Measurements from ENCODE around the gene PARVB.

PARVB gene

DNA sequence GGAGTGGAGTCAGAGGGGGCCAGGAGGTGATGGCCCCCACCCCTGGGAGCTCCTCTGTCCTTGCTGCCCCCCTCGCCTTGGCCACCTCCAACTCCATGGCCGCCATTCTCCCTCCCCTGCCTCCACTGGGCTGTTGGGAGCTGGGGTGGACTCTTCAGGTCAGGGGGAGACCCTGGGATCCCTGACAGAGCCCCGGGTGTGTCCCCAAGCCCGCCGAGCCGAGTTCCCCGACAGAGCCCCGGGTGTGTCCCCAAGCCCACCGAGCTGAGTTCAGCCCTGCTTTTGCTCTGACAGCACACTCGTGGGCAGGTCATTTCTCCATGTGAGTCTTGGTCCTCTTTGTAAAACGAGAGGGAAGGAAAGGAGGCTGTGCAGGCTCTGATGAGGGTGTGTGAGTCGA lies 143.4 kb downstream of the PARVB start:
- DNase-seq: no peak

DNA sequence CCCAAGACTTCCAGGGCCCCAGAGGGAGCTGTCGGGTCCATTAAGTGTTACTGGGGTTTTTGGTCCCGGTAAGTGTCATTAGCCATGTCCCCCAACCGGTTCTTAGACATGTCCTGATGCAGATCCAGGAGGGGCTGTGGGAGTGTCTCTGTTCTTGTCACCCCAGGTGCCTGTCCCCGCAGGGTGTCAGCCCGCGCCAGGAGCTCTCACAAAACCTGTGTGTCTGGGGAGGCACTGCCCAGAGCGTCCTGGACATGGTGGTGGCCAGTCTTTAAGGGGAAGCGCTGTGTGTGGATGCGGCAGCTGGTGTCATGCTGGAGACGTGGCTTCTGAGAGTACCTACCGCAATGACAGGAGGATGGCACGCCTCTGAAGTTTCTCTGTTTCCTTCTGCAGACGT lies 144.1 kb downstream of the PARVB start:
- no peak for DNase-seq

DNA sequence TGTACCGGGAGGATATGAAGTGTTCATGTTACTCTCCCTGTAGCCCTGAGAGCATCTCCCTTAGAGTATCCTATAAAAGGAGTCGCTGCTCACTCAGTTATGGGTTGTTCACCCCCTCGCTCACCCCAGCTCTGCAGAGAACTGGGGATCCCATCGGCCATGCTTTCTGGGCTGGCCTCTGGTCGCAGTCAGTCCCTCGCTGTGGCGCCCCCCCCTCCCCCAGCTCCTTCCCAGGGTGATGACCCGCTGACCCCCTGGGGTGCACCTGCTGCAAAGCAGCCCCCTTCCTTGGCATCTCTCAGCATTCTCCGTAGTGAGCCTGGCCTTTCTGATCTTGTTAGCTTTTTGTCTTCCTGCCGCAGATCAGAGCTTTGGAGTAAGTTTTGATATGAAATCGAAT lies 146.4 kb downstream of the PARVB start:
- DNase-seq: no peak

DNA sequence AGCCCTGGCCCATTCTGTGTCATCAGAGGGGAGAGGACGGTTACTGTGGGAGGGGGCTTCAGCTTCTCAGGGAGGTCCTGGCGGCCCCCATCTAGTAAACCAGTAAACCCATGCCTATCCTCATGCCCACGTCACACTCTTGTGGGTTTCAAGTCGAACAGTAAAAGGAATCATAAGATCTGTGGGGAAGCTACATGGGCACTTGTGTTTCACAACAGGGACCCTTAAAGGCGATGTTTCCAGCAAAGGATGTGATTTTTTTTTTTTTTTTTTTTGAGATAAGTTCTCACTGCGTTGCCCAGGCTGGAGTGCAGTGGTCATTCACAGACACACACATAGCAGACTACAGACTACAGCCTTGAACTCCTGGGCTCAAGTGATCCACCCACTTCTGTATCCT lies 147.5 kb downstream of the PARVB start:
- DNase-seq: no peak

DNA sequence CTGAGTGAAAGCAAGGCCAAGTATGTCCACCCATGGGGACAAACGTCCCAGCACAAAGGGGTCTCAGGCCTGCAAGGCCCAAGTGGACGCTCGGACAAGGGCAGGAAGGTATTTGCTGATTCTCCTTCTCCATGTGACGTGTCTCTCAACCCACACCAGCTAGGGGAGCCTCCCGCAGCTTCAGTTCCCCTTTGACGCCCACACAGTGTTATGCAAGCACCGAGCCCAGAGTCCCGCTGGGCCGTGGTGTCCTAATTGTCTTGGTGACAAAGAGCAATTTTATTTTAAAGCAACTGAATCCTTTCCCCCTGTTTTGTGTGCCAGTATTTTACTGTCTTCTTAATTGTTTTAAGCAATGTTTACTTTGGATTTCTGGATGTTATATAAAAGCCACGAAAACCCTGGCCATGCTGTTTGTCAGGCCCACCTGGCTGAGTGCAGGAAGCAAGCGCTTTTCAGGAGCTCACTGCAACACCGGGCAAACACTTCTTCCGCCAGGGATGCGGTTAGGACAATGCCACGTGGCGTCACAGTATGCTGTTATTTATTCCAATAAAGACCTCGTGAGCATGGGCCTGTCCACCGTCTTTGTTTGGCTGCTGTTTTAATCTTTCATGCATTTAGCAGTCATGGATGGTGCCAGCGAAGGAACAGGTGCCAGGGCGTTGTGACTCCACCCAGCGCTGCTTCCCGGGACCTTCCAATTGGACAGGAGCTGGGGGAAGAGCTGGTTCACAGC lies 148.4 kb downstream of the PARVB start:
- peak; percentile 17 to 74 for DNase-seq

DNA sequence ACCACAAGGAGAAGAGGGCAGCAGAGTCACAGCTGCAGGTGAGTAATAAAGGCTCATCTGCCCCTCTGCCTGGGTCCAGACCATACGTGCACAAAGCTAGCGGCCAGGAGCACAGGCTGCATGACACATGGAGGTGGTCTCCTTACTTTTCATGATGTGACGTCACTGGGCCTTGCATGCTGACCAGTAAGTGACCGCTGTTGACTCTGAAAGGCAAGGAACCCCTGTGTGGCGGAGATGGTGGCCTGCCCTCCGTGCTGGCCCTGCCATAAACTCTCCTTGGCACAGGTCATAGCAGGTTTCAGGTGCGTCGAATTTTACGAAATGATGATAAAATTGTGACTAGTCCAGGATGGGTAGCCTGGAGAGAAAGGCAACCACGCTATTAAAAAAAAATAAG lies 149.1 kb downstream of the PARVB start:
- DNase-seq: no peak

DNA sequence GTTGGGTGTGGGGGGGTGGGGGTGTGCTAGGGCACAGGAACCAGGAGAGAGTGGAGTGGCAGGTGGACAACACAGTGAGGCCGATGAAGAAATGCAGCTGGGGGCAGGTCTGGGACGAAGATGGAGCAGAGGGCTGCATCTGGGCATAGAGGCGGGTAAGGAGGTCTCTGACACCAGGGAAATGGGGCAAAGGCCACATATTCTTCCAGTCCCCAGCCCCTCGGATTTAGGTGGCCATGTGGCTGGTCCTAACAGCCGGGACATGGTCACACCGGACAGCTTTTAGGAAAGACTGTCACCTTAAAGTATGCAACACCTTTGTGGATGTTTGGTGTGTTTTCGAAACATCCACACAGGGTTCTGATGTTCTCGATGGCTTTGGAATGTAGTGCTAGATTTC lies 151.6 kb downstream of the PARVB start:
- DNase-seq: no peak

DNA sequence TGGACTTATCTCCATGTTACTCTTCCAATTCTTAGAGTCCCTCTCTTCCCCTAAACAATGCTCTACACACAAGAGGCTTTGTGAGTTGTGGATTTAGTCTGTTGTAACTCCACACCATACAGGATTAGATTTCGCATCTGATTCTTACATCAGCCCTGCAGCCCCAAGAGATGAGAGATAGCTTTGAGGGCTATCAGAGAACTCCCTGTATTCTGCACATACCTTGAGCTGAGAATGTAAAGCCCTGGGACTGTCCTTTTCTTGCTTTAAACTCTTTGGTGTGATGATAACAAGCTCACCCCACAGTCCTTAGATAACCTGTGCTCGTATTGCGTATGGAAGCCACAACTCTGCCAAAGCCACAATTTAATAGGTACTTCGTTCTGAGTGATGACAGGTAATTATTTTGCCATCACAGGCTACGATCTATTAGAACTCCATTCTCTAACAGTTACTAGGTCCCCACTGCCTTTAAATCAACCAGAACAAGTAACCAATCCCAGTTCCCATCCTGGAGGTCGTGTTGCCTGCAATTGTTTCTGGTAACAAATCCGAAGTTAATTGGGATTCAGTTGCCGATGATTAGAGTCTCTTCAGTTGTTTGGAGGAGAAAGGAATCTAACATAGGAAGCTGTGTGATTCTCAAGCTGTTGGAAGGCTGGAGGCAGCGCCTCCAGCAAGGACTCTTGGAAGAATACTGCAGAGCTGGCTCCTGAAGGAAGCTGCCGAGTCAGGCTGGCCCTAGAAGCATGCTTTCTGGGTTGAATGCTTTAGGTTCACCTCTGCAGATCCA lies 155.3 kb downstream of the PARVB start:
- no peak for DNase-seq

DNA sequence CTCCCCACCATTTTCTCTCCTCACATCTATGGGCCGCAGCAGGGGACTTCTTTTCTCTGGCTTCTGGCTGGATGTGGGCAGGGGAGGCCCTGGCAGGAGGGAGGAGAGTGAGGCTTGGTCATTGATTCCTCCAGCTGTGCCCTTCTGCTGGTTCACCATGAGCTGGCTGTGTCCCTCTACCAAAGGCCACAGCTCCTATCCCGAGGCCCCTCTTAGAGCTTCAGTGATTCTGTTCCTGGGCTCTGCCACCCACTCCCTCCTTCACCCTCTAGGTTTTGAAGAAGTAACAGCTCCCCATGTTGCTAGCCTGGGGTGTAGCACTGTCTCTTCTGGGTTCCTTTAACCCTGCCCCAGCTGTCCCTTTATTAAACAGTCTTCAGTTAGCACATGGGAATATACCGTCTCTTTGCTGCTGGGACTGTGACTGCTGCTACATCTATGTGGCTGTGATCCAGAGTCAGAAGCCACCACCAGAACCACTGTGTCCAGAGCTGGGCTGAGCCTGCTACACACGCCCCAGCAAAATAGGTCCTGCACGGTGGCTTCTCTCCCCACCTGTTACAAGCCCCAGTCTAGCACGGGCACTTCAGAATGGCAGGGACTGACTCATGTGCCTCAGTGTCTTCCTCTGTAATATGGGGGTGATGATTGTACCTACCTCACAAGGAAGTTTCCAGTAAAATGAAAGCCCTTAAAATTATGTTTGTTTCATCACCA lies 156.0 kb downstream of the PARVB start:
- no peak for DNase-seq

DNA sequence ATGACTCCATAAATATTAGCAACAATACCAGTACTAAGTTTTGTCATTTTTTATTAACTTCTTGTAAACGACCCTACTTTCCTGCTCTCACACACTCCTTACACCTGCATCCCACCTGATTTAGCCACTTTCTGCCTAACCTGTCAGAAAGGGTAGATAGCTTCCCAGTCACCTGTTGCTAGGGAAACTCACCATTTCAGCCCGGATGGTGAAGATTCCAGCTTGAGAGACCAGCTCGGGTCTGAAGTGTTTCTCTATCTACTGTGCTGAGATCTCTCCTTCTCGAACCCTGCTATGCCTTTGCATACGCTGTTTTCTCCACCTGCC lies 156.6 kb downstream of the PARVB start, which contains the start of gene PARVG:
PARVG (plus strand) TSS at position 220 of the 327 bp plus-strand sequence. CDS start 2,405 bp downstream, outside the sequence.
- peak; percentile 69 to 72 for DNase-seq

DNA sequence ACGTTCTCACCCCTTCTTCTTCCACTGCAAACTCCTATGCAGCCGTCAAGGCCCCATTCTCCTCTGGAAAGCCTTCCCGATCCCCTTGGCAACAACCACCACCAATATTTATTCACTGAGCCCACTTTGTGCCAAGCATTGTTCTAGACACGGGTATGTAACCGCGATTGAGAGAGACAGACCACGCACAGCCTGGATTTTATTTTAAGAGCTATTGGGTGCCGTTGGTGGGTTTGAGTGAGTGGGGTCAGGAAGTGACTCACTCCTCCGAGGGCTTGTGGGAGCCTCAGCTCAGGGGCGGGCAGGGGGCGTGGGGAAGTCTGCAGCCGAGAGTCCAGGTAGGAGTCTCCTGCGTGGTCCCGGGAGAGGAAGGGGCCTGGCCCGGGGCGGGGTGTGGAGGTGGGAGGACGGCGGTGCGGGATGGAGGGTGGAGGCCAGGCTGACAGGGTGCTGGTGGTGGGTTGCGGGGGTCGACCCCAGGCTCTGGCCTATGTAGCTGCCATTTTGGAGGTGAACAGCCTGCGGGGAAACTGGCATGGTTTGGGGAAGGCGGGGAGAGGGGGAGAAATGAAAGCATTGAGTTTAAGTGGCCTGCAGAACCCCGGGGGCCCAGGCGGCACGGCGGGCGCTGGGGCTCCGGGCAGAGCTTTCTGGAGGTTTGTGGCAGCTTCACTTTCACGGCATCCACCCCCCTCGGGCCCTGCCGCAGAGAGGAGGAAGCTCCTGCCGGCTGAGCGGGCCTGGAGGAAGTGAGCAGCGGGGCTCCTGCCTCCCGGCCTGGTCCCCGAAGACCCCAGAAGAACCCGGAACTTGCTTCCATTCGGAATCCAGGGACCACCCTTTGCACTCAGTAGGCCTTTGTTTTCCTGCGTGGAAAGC lies 157.2 kb downstream of the PARVB start:
- DNase-seq: peak; percentile 65

DNA sequence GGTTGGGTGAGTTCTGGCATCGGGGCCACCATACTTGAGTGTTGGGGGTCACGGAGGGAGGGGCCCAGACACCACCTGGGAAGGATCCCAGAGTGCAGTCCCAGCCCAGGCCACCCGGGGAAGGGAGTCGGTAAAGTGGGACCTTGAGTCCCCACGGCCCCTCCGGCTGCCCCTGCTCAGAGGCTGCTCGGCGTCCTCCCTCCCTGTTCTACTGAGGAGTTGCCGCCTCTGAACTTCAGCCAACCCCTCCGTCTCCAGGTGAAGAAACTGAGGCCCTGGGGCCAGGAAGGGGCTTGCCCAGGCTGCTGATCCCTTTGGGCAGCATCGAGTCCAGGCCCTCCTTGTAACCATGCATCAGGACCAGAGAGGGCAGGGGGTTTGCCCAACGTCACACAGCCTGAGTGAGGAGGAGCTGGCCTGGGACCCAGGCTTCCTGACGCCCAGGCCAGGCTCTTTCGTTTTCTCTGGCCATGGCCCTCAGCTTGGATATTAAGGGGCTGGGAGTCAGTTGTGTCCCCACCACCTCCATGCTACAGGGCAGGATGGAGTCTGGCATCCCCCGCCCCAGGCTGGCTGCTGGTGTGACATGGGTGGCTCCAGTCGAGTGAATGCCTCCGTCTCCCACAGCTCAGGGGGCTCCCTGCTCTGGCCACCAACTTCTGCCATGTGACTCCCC lies 157.9 kb downstream of the PARVB start:
- DNase-seq: peak in 1 of 2 donors; percentile 11

DNA sequence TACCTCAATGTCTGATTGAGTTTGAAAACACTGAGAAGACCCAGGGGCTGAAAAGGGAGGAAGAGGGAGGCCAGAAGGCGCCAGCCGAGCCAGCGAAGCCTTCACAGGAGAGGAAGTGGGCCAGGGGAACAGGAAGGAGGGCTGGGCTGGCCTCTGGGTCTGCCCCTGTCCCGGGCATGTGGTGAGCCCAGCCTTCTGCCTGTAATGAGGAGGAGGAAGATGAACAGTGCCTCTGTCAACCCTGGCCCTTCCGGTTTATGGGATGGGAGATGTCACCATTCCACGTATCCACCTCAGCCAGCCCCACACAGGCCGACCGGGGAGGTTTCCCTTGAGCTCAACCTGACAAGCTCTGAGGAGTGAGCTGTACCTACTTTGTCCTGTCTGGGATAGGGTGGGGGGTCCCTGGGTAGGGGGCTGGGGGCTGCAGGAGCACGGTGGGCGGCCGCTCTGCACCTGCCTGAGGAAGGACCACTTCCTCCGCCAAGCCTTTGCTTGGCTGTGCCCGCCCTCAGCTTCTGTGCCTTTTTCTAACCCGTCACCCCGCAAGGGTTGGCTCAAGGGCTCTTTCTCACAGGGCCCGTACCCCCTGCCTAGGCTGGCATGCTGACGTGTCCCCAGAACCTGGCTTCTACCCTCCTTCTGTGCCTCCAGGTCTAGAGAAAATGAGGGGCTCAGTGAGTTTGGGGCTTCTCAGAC lies 158.6 kb downstream of the PARVB start:
- DNase-seq: peak; percentile 56 to 69

DNA sequence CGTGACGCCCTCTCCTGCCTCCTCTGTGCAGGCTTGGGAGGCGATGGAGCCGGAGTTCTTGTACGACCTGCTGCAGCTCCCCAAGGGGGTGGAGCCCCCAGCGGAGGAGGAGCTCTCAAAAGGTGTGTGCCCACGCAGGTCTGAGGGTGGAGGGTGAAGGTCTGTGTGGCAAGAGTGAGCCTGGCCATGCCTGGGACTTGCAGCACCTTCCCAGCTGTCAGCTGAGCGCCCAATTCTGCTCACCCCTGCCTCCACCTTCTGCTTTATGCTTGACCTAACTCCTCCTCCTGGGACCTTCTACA lies 159.1 kb downstream of the PARVB start:
- no peak for DNase-seq

DNA sequence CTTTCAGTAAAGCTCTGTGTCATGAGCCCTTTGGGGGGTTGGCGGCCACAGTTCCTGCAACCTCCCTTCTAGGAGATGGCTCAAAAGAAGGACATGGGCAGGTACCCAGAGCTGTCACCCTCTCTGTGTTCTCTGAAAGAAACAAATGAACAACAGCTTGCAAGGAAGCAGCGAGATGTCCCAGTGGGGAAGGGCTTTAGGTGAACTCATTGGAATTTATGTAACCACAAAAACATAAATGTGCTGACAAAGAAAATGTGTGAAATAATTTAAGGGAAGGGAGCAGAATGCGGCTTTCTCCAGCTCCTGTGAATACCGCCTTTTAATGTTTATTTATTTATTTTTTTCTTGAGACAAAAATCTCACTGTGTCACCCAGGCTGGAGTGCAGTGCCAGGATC lies 159.9 kb downstream of the PARVB start:
- DNase-seq: no peak

DNA sequence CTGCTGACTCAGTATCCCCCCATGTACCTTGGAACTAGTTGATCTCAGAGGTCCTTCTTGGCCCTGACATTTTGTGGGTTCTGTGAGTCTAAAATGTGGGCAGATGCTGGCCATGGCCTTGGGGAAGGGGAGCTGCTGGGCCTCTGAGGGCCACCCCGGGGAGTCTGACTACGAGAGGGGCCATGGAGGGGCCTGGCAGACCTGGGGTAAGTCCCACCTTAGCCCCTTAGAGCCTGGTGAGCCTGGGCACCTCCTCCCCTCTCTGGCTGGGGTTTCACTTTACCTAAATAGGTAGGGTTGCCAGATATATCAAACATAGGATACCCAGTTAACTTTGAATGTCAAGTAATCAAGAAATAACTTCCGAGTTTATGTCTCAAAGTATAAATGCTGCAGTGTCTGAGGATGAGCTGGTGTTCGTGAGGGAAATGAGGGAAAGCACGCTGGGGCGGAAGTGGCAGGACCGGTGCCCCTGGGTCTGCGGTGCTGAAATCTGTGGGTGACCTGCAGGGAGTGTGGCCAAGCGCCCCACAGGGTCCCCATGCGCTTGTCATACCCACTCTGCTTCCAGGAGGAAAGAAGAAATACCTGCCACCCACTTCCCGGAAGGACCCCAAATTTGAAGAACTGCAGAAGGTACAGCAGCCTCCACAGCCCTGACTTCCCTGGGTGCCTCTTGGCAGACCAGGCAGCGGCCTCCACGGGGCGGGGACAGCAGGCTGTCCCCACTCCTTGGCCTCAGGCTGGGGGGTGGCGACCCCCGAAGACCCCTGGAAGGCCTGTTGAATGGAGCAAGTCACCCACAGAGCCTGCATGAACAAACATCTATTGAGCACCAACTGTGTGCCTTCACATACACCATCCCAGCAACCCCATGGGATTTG lies 161.4 kb downstream of the PARVB start:
- DNase-seq: no peak

DNA sequence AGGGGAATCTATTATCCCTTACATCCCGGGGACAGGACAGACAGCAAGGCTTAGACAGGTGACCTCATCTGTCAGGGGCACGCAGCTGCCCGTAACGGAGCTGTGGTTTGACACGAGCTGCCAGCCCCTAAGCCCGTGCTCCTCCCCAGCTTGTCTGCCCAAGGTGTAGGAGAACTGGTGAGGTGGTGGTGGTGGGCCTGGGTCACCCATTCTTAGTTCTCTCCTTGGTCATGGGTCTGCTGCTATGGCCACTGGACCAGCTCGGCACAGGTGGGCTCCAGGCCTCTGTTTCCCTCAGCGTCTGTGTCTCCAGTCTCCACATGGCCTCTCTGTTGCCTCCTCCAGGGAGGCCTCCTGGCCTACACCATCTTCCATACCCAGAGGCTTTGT lies 162.0 kb downstream of the PARVB start:
- no peak for DNase-seq

DNA sequence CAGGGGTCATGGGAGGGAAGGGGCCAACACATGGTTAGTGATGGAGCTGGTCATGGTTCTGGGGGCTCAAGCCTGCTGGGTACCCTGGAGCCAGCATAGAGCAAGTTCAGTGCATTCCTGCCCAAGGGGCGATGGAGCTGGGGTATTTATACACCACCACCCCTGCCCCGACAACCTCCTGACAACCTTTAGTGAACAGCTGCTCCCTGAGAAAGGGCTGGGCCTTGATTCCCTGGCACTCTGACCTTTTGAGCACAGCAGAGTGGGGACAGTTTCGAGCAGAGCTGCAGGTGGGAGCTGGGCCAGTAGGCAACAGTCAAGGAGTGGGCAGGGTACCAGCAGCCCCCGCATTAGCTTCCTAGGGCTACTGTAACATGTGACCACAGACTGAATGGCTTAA lies 162.6 kb downstream of the PARVB start:
- DNase-seq: no peak

DNA sequence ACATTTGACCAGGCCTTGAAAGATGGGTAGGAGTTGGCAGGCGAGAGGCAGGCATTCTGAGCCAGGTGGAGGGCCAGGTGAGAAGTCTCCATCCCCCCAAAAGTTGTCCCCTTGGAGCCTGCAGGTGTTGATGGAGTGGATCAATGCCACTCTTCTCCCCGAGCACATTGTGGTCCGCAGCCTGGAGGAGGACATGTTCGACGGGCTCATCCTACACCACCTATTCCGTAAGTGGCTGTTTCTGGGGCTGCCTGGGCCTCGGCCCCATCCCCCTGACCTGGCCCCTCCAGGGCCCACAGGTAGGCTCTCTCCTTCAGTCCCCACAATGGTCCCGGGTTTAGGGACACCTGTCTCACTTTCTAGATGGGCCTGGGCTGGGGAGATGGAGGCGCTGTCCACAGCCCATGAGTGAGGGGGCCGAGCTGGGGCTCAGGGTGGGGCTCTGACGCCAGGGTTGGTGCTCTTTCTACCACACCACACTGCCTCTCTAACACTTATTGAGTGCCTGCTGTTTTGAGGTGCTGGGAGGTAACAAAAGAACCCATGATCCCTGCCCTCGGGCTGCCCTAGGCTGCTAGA lies 163.6 kb downstream of the PARVB start:
- no peak for DNase-seq

DNA sequence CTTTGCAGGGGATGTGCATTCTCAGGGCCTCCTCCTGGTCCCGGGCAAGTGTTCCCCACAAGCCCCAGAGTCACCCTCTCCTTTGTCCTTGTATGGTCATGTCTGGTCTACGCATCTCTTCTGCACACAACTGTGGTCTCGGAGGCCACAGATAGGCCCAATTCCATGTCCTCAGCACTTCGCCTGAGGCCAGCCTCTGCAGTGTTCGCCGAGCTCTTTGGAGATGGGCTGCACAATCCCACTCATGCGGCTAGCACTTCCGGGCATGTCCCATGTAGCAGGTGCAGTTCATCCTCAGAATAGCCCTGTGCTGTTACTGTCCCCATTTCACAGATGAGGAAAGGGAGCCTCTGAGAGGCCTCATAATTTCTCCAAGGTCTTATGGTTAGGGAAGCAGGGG lies 164.2 kb downstream of the PARVB start:
- DNase-seq: no peak

Data from CD4-positive, alpha-beta T cell treated with Interleukin-1 beta for 1 hour (primary cell).